ES-I3 (cell line): ENCODE results near the gene ICAM3.

Source experiments
- H3K36me3 ChIP-seq: 2 replicates; pipeline ENCODE4 v1.6.1; 2013; ENCODE audit warnings: mild to moderate bottlenecking, low read length, control low read depth, moderate library complexity; ENCODE audit not compliant: insufficient read depth
- H3K4me1 ChIP-seq: 2 replicates; pipeline ENCODE4 v1.6.1; 2013; ENCODE audit warnings: mild to moderate bottlenecking, control low read depth, low read length; ENCODE audit not compliant: insufficient read depth
- H3K9ac ChIP-seq: 2 replicates; pipeline ENCODE4 v1.6.1; 2013; ENCODE audit warnings: low read depth, mild to moderate bottlenecking, low read length, moderate library complexity
- H3K9me3 ChIP-seq: 2 replicates; pipeline ENCODE4 v1.6.1; 2013; ENCODE audit warnings: mild to moderate bottlenecking, low read length, moderate library complexity; ENCODE audit not compliant: control insufficient read depth, insufficient read depth

The ICAM3 gene

DNA sequence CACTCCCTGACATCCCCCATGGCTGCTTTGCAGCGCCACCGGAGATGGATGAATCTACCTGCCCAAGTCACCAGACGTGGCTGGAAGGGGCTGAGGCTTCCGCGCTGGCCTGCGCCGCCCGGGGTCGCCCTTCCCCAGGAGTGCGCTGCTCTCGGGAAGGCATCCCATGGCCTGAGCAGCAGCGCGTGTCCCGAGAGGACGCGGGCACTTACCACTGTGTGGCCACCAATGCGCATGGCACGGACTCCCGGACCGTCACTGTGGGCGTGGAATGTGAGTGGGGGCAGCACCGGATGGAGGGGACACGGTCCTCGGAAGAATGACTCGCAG lies 45.1 kb downstream of the ICAM3 start:
- no peak overlapping the region for H3K9ac ChIP-seq
- no peaks in the 10 kb centered on the region for H3K9me3 ChIP-seq
- no peaks in the 10 kb centered on the region for H3K36me3 ChIP-seq
- no peaks in the 10 kb centered on the region; the same call in 1 of the 2 replicates for H3K4me1 ChIP-seq

DNA sequence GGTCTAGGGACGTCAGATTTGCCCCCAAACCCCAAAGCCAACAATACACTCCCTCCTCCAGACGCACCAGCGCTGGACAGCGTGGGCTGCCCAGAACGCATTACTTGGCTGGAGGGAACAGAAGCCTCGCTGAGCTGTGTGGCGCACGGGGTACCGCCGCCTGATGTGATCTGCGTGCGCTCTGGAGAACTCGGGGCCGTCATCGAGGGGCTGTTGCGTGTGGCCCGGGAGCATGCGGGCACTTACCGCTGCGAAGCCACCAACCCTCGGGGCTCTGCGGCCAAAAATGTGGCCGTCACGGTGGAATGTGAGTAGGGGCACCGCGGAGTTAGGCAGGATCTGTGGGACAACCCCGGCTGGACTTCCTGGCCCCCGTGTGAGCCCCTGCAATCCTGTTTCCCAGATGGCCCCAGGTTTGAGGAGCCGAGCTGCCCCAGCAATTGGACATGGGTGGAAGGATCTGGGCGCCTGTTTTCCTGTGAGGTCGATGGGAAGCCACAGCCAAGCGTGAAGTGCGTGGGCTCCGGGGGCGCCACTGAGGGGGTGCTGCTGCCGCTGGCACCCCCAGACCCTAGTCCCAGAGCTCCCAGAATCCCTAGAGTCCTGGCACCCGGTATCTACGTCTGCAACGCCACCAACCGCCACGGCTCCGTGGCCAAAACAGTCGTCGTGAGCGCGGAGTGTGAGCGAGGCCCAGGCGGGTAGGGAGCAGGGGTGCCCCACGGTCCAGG lies 45.6 kb downstream of the ICAM3 start:
- Histone ChIP-seq H3K36me3 (no peaks in the 10 kb centered on the region), H3K9me3 (no peaks in the 10 kb centered on the region), H3K4me1 (no peaks in the 10 kb centered on the region; the same call in 1 of the 2 replicates), H3K9ac (no peak overlapping the region; the same call in 1 of the 2 replicates)

- no peaks in the 10 kb centered on the region; the same call in 1 of the 2 replicates for H3K4me1 ChIP-seq
- H3K9me3 ChIP-seq: no peaks in the 10 kb centered on the region
- no peaks in the 10 kb centered on the region for H3K36me3 ChIP-seq
- H3K9ac ChIP-seq: peak overlapping the region; percentile 31; the same call in 1 of the 2 replicates
Observed at GRCh38 chr19:10292789-10293636, 46.4 kb downstream of the ICAM3 start.

DNA sequence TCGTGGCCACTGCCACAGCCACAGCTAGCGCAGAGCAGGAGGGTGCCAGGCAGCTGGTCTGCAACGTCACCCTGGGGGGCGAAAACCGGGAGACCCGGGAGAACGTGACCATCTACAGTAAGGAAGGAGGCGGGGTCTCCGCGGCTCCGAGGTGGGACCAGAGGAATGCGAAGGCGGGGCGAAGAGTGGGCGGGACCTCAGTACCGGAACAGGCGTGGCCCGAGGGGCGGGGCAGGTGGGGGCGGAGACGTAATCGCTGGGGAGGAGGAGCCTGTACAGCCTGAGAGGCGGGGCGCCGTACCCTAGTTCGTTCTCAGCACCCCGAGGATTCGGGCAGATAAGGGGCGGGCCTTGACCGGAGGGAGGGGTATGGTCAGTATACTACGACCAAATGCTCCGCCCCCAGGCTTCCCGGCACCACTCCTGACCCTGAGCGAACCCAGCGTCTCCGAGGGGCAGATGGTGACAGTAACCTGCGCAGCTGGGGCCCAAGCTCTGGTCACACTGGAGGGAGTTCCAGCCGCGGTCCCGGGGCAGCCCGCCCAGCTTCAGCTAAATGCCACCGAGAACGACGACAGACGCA lies 47.1 kb downstream of the ICAM3 start:
- Histone ChIP-seq H3K9me3 (no peaks in the 10 kb centered on the region), H3K9ac (peak overlapping the region; percentile 59; the same call in 1 of the 2 replicates), H3K4me1 (no peaks in the 10 kb centered on the region; the same call in 1 of the 2 replicates), H3K36me3 (no peaks in the 10 kb centered on the region)

DNA sequence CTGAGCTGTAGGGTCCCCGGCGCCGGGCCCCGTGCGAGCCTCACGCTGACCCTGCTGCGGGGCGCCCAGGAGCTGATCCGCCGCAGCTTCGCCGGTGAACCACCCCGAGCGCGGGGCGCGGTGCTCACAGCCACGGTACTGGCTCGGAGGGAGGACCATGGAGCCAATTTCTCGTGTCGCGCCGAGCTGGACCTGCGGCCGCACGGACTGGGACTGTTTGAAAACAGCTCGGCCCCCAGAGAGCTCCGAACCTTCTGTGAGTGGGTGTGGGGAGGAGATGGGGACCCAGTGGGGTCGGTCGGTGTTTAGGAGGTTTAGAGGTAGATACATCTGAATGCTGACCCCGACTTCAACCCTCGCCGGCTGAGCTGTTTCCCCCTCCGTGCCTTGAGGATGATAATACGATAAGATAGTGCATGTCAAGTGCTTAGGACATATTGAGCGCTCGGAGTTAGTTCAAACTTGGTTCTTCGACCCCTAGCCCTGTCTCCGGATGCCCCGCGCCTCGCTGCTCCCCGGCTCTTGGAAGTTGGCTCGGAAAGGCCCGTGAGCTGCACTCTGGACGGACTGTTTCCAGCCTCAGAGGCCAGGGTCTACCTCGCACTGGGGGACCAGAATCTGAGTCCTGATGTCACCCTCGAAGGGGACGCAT lies 47.7 kb downstream of the ICAM3 start:
- Histone ChIP-seq H3K4me1 (no peaks in the 10 kb centered on the region; the same call in 1 of the 2 replicates), H3K9me3 (no peaks in the 10 kb centered on the region), H3K36me3 (no peaks in the 10 kb centered on the region), H3K9ac (peak overlapping the region; percentile 59; the same call in 1 of the 2 replicates)

DNA sequence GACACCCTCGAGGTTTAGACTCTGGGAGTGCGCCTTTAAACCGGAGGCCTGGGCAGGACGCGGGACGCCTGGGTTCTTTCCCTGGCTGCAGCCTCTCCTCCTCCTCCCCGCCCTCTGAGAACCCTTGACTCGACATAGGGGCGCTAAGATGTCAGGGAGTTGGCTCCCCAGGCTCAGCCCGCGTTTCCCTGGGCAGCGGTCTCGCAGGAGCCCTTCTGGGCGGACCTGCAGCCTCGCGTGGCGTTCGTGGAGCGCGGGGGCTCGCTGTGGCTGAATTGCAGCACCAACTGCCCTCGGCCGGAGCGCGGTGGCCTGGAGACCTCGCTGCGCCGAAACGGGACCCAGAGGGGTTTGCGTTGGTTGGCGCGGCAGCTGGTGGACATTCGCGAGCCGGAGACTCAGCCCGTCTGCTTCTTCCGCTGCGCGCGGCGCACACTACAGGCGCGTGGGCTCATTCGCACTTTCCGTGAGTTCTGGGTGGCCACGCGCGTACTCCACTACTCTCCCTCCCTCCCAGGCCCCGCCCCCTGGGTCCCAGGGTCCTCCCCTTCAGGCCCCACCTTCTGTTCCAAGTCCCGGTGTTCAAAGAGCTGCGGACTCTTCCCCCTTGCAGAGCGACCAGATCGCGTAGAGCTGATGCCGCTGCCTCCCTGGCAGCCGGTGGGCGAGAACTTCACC lies 48.4 kb downstream of the ICAM3 start:
- no peaks in the 10 kb centered on the region; the same call in 1 of the 2 replicates for H3K4me1 ChIP-seq
- no peaks in the 10 kb centered on the region for H3K9me3 ChIP-seq
- no peaks in the 10 kb centered on the region for H3K36me3 ChIP-seq
- peak overlapping the region; percentile 59; the same call in 1 of the 2 replicates for H3K9ac ChIP-seq

GRCh38 chr19:10290357-10290875 lies 49.0 kb downstream of the ICAM3 start:
- H3K9ac ChIP-seq: peak overlapping the region; percentile 59; the same call in 1 of the 2 replicates
- no peaks in the 10 kb centered on the region for H3K9me3 ChIP-seq
- H3K36me3 ChIP-seq: no peaks in the 10 kb centered on the region
- H3K4me1 ChIP-seq: no peaks in the 10 kb centered on the region; the same call in 1 of the 2 replicates

DNA sequence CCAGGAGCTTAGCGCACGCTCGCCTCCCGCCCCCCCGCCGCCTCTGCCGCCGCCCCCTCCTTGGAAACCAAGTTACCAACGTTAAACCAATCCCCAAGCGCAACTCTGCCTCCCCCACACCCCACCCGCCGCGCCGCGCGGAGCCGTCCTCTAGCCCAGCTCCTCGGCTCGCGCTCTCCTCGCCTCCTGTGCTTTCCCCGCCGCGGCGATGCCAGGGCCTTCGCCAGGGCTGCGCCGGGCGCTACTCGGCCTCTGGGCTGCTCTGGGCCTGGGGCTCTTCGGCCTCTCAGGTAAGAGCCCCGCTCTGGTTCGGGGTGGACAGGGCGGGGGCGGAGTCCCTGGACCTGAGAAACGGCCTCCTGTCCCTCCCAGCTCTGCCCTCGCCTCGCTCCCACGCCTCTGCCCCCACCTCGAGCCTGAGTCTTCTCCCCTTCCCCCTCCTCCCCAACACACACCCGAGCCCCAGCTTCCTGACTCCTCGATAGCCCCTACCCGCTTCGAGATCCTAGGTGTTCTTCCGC lies 49.5 kb downstream of the ICAM3 start, which contains the start of gene ICAM5:
TSS of gene ICAM5 (plus strand) at position 117 of the 521 bp plus-strand sequence. CDS start at position 209, 92 bp downstream.
- H3K9ac ChIP-seq: peak within 1 kb of the TSS; percentile 59; the same call in 1 of the 2 replicates
- H3K4me1 ChIP-seq: no peaks in the 10 kb centered on the region; the same call in 1 of the 2 replicates
- H3K36me3 ChIP-seq: no peaks in the 10 kb centered on the region
- H3K9me3 ChIP-seq: no peaks in the 10 kb centered on the region

- Histone ChIP-seq H3K4me1 (no peaks in the 10 kb centered on the region; the same call in 1 of the 2 replicates), H3K9me3 (no peaks in the 10 kb centered on the region), H3K36me3 (no peaks in the 10 kb centered on the region), H3K9ac (peak overlapping the region; percentile 59; the same call in 1 of the 2 replicates)
Observed at GRCh38 chr19:10289167-10289835, 50.1 kb downstream of the ICAM3 start.

GRCh38 chr19:10288662-10289166 lies 50.7 kb downstream of the ICAM3 start:
- Histone ChIP-seq H3K9ac (peak overlapping the region; percentile 59; the same call in 1 of the 2 replicates), H3K9me3 (no peaks in the 10 kb centered on the region), H3K4me1 (peaks cover under 1% of the 10 kb centered on the region; the same call in 1 of the 2 replicates), H3K36me3 (no peaks in the 10 kb centered on the region)

DNA sequence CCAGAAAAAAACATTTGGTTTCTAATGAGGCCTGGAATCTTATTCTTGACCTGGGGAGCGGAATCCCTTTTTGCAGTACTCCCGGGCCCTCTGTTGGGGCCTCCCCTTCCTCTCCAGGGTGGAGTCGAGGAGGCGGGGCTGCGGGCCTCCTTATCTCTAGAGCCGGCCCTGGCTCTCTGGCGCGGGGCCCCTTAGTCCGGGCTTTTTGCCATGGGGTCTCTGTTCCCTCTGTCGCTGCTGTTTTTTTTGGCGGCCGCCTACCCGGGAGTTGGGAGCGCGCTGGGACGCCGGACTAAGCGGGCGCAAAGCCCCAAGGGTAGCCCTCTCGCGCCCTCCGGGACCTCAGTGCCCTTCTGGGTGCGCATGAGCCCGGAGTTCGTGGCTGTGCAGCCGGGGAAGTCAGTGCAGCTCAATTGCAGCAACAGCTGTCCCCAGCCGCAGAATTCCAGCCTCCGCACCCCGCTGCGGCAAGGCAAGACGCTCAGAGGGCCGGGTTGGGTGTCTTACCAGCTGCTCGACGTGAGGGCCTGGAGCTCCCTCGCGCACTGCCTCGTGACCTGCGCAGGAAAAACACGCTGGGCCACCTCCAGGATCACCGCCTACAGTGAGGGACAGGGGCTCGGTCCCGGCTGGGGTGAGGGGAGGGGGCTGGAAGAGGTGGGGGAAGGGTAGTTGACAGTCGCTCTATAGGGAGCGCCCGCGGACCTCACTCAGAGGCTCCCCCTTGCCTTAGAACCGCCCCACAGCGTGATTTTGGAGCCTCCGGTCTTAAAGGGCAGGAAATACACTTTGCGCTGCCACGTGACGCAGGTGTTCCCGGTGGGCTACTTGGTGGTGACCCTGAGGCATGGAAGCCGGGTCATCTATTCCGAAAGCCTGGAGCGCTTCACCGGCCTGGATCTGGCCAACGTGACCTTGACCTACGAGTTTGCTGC lies 52.4 kb downstream of the ICAM3 start, which contains the start of gene ICAM4:
TSS of gene ICAM4 (plus strand) at position 153 of the 935 bp plus-strand sequence. CDS start at position 211, 58 bp downstream.
- Histone ChIP-seq H3K9me3 (no peaks in the 10 kb centered on the region), H3K9ac (peak within 1 kb of the TSS; percentile 46; the same call in 1 of the 2 replicates), H3K4me1 (peaks cover 4% of the 10 kb centered on the region; the same call in 1 of the 2 replicates), H3K36me3 (no peaks in the 10 kb centered on the region)
